GM21825 (cell line): ENCODE data around the gene PSME3IP1.
A peak's percentile ranks its signal among the peaks of the same experiment; 100 is the strongest.

Source experiments
- ATAC-seq: cut with Tn5 transposase; IDR thresholded peaks from one replicate; pipeline ENCODE4 v1.9.1; 2021; ENCODE audit warnings: mild to moderate bottlenecking, moderate library complexity; ENCODE audit not compliant: unreplicated experiment

The PSME3IP1 gene

GRCh38 chr16:57145046-57146021 lies 40.5 kb downstream of the PSME3IP1 start:
- no peak for ATAC-seq

GRCh38 chr16:57144027-57144426 lies 41.8 kb downstream of the PSME3IP1 start:
- no peak for ATAC-seq

GRCh38 chr16:57143149-57143921 lies 42.5 kb downstream of the PSME3IP1 start:
- no peak for ATAC-seq

GRCh38 chr16:57141822-57142631 lies 43.8 kb downstream of the PSME3IP1 start:
- ATAC-seq: no peak

- ATAC-seq: no peak
Observed at GRCh38 chr16:57140931-57141668, 44.7 kb downstream of the PSME3IP1 start.

GRCh38 chr16:57138281-57138935 lies 47.4 kb downstream of the PSME3IP1 start:
- ATAC-seq: no peak

- ATAC-seq: no peak
Observed at GRCh38 chr16:57137566-57138273, 48.1 kb downstream of the PSME3IP1 start.

DNA sequence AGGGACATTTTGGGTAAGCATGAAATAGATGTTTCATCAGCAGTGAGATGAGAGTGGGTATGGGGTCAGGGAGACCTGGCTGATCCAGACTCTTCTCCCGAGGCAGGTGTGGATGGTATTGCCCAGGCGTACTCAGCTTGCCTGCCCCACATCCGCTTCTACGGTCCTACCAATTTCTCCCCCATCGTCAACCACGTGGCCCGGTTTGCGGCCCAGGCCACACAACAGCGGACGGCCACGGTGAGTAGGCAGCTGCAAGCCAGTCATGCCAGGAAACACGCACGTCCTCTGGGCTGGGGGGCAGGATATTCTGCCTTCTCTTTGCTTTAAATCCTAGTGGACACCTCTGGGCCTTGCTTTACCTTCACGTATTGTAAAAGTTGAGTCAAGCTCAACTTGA lies 48.8 kb downstream of the PSME3IP1 start:
- no peak for ATAC-seq

- ATAC-seq: no peak
Observed at GRCh38 chr16:57134982-57135381, 50.9 kb downstream of the PSME3IP1 start.

- no peak for ATAC-seq
Observed at GRCh38 chr16:57133886-57134285, 52.0 kb downstream of the PSME3IP1 start.

GRCh38 chr16:57133031-57133430 lies 52.8 kb downstream of the PSME3IP1 start:
- ATAC-seq: no peak

GRCh38 chr16:57132470-57132869 lies 53.4 kb downstream of the PSME3IP1 start:
- no peak for ATAC-seq

DNA sequence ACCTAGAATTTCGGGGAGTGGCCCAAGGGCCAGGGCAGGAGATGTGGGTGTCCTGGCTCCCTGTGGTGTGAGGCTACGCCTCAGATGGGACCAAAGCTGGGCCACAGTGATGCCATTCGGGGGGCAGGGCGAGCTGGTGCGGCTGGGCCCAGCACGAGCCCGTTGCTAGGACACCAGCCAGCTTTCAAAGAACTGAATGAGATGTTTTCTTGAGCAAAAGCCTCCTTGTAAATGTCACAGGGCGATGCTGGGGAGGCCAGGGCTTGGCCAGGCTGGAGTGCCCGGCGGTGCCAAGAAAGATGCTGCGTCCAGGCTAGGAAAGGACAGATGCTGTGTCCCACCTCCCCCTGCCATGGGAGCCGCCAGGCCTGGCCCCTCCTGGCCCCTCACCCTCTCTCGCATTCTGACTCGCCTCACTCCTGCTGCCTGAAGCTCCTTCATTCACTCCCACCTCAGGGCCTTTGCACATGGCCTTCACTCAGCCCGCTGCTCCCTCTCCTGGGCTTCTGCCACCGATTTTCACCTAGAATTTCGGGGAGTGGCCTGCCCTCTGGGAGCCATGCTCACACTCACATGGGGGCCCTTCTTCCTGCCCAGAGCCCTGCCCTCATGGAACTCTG lies 54.4 kb downstream of the PSME3IP1 start:
- no peak for ATAC-seq

GRCh38 chr16:57130950-57131321 lies 54.9 kb downstream of the PSME3IP1 start:
- ATAC-seq: no peak

DNA sequence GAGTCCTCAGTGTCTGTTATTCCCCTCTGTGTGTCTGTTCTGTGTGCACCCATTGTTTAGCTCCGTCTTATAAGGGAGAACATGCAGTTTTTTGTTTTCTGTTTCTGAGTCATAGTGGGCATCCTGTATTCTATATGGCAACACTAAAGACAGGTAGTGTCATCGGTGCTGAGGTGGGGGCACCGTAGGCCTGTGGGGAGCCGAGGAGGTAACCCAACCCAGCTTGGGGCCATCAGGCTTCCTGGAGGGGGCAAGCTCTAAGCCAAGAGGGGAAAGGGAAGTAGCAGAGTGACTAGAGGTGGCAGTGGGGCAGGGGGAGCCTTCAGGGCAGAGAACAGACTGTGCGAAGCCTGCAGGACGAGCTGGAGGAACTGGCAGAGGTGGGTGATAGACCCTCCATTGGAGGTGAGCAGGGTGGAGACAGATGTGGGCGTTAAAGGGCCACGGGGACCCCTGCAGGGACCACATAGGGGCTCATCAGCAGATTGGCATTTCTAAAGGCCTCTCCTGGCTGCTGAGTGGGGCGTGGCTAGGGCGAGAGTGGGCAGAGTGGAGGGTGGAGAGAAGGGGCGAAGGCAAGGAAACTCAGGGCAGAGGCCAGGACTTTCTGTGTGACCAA lies 57.0 kb downstream of the PSME3IP1 start:
- peak; percentile 41 for ATAC-seq

DNA sequence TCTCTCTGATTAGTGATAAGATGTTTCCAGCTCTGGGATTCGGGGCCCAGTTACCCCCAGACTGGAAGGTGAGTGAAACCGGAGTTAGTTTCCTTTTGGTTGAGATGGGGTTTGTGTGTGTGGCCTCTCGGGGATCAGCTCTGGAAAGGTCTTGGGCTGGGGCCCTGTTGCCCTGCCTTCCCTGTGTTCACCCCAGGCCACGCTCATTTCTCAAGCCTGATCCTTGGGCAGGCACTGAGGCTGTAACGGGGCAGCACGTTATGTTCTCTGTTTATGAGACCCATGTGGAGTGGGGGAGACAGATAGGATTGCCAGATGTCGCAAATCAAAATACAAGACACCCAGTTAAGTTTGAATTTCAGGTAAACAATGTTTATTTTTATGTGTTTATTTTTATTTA lies 58.0 kb downstream of the PSME3IP1 start:
- ATAC-seq: no peak

GRCh38 chr16:57127037-57127763 lies 58.6 kb downstream of the PSME3IP1 start:
- ATAC-seq: no peak

- no peak for ATAC-seq
Observed at GRCh38 chr16:57126411-57126810, 59.4 kb downstream of the PSME3IP1 start.
